ENCODE data around the gene FAM228A.
"Not testable (repeated sequence)": the region's sequence is repeated elsewhere in the genome, so short reads cannot be mapped to it uniquely, and the experiment has no call there.

The FAM228A gene

DNA sequence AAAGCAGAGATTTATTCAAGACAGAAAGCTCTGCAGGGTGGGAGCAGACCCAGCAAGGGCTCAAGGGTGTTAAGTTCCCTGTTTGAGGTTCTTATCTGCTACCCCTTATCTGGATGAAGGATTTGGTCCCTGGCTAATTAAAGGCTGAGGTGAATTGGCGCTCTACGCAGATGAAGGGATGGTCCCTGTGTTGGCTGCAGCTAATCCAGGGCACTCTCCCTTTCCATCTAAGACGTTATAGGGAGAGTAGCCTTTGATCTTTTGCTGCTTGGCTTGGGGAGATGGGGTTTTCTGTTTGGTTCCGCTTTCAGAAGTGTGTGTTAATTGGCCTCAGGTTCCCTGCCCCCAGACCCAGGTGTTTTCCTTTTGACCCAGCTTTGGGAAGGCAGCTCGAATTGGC lies 17.0 kb downstream of the FAM228A start:
- no peak for DNase-seq

DNA sequence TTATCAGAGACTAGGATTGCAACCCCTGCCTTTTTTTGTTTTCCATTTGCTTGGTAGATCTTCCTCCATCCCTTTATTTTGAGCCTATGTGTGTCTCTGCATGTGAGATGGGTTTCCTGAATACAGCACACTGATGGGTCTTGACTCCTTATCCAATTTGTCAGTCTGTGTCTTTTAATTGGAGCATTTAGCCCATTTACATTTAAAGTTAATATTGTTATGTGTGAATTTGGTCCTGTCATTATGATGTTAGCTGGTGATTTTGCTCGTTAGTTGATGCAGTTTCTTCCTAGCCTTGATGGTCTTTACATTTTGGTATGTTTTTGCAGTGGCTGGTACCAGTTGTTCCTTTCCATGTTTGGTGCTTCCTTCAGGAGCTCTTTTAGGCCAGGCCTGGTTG lies 22.4 kb downstream of the FAM228A start:
- DNase-seq, result not testable (repeated sequence)

DNA sequence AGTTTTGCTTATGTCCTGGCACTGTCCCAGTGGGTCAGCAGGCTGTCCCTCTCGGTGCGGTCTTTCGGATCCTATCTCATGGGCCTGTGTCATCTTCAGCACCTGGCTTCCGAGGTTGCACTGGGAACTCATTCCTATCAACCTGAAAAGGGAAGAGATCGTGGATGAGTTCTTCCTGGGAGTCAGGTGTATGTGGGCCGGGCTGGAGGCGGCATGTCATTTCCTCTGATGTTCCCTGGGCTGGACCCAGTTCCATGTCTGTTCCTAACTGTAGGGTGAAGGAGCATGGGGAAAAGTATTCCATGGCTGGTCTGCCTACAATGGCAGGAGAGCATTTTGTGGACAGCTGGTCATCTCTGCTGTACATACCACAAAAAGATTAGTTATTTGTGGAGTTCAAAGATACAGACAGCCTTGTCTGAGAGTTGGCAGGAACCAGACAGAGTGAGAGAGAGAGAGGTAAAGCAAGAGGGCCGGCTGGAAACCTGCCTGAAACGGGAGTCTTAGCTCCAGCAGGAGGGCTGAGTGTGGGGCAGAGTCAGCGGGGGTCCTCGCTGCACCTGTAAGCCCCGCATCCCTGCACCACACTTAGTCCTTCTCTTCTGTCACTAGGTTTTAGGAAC lies 25.2 kb downstream of the FAM228A start:
- DNase-seq, result no peak

DNA sequence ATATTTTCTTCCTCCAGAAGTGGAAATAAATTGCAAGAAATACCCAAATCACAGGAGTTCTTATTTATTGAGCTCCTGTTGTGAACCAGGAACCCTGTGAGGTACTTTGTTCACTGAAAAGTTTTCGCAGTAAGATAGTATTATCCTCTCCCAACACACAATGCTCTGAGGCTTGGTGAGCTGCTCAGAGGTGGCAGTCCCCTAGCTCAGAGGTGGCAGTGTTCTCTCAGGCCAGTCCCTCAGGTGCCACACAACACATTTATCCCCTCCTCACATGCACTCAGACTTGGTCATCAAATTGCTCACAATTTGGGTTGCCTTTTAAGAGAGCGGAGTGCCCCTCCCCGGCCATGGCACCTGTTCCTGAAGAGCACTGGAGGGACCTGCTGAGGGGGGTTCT lies 25.9 kb downstream of the FAM228A start:
- DNase-seq, result no peak

DNA sequence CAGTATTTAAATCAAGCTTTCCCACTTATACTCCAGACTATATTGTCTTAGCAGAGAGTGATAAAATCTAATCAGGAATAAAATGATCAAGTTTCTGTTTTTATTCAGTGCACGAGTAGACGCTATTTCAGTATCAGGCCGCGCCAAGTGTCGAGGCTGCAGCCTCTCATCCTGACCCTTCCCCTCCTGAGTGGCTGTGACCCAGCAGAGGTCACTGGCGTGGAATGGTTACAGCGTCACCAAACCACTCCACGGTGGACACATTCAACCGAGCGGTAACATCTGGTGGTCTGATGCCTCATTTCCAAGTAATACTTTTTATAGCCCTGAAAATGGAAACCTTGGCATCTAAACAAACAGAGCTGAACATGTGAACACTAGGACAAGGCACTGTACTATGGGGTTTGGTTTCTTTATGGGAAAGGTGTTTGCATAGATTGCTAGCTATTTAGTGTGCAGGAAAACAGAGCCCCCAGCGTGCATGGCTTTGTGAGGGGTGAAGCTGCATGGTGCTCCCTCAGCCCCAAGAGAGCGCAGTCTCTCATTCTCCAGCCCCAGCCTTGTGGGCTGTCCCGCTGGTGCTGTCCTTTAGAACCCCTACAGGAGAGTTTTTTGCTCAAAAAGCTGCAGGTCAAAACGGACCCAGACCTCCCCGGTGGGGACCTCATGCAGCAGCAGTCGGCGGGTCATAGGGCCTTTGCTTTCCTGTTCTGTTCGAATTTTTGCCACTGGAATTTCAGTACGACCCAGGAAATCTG lies 28.4 kb downstream of the FAM228A start:
- no peak for DNase-seq

DNA sequence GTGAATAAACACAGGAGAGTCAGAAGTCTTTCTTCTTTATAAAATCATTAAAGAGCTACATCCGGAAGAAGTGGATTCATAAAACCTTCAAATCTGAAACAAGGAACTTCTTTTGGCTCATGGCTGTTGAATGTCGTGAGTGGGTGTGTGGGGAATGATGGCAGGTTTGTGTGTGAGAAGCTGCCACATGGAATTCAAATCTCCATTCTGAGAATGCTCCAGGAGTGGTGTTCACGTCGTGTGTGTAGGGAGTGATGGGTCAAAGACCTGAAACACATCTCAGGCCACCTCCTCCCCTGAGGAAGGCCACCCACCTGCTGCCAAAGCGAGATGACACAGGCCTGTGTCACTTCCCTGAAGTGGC lies 28.9 kb downstream of the FAM228A start:
- DNase-seq, result no peak

DNA sequence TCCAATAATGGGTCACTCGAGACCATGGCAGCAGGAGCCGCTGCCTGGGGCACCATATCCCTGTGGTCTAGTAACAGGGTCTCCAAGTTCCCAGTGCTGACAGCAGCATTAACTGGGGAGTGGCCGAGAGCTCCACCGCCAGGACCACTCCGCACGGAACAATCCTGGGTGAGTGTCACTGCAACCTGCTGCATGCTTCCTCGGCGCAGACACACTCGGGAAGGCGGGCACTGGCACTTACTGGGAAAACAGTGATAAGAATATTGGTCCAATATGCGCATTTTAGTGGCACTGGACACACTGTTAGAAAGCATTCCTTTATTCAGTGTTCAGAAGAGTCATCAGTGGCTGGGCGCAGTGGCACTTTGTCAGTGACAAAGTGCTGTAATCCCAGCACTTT lies 29.7 kb downstream of the FAM228A start:
- no peak for DNase-seq

DNA sequence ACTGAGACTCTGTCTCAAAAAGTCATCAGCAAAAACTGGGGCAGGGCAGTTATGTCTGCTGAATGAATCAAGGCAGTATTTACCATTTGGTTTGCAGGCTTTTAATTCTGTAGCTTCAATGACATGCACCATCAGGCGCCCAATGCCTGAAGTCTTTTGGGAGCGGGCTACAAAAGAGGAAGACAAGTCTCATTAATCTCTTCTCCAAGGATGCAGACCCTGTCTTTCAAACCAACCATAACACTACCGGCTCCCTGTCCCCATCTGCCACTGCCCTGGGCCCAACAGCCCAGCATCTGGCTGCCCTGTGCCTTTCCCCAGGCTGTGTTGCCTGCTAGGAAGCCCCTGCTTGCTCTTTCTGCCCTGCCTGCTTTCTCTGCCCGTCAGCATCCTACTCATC lies 30.3 kb downstream of the FAM228A start:
- no peak for DNase-seq

DNA sequence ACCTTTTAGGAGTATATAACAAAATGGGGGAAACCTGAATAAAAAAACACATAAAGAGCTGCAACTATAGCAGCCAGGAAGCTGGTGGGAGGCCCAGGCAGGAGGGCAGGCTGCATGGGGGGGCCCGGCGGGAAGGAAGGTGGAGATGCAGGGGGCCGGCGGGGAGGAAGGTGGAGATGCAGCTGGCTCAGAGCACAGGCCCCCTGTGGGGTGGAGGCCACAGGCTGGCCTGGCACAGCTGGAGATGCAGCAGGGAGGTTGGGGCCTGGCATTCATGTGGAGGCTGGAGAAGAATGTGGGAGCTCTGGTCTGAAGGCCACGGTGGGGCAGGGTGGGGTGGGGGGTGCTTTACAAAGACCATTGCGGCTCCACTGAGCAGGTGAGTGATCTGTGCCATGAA lies 31.4 kb downstream of the FAM228A start:
- DNase-seq, result peak; percentile 53

DNA sequence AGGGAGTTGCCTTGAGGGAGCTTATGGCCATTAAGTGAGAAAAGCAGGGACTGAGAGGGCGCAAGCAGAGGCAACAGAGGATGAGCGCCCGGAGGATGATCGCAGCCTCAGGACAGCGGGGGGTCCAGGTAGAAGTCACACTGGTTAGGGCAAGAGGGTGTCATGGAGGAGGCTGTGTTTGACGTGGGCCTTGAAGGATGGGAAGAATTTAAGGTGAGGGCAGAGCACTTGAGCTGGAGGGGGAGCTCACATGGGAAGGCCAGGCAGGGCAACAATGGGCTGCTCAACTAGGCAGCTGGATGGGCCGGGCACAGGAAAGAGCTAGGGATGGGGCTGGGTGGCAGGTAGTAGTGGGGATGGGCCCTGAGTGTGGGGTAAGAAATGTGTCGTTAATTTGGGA lies 31.9 kb downstream of the FAM228A start:
- DNase-seq, result no peak

DNA sequence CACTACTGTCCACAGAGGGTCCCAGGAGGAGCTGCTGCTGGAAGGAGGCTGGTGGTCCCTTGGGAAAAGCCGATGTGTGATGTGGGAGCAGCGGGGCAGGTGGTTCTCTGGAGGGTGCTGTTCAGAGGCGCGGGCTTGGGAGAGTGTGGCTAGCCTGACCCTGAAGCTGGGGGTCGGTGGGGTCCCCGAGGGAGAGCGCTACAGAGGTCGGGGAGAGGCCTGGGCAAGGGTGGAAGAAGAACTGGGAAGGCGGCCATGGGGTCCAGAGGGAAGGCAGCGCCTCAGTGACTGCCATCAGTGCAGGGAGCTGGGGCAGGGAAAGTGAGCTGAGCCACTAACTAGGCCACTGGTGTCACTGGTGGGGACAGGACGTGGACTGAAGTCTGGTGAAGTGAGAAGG lies 32.5 kb downstream of the FAM228A start:
- DNase-seq, result no peak

DNA sequence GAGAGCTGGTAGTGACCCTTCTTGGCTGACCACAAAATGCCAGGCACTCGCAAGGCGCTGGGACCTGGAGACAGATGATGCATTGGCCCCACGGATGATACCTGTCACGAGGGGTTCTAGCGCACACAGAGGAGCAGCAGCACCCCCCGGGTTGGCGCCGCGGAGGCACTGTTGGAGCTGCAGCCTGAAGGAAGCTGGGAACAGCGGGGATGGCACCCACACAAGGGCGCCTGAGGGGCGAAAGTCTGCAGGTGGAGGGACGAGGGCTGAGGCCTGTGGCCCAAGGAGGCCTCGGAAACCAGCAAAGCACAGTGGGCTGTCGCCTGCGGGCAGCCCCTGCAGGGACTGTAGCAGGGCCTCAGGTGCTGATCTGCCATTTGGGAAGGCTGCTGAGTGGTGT lies 33.6 kb downstream of the FAM228A start:
- no peak for DNase-seq

DNA sequence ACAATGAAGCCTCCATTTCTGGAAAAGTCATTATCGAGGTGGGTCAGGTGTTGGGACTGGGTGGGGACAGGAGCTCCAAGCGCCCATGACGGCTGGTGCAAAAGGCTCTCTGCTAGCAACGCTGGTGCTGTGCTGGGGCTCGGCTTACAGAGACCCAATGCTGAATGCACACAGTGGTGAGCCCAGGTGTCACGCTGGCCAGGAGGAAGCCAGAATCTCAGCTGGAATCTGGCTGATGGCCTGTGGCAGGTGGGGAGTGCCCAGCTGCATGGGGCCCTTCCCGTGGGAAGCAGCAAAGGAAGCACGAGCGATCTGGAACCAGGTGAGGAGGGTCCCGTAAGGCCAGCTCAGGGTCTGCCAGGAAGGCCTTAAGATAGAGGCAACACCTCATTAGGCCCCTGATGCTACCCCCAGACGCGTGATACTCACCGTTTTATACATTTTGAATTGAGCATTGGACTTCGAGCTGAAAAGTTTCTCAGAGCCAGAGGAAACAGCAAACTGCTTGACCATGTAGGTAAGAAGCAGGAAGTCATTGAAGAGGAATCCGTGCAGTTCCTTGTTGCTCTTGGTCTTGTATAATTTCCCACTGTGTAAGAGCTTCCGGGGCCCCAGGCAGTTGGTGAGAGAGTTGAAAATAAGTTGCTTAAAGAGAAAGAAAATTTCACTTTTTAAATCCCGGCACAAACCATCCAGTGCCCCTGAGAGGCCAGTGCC lies 34.7 kb downstream of the FAM228A start:
- DNase-seq, result no peak

DNA sequence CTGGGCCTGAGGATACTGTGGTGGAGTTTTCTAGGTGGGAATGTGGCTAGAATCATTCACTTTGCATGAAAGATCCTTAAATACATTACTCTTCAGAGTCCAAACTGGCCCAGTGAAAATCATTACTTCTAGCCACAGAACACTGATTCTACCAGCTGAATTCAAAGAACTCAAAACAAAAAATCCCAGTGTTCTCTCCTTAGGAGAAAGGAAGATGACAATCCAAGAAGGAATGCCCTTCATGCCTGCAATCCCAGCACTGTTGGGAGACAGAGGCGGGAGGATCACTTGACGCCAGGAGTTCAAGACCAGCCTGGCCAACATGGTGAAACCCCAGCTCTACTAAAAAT lies 35.2 kb downstream of the FAM228A start:
- DNase-seq, result no peak

DNA sequence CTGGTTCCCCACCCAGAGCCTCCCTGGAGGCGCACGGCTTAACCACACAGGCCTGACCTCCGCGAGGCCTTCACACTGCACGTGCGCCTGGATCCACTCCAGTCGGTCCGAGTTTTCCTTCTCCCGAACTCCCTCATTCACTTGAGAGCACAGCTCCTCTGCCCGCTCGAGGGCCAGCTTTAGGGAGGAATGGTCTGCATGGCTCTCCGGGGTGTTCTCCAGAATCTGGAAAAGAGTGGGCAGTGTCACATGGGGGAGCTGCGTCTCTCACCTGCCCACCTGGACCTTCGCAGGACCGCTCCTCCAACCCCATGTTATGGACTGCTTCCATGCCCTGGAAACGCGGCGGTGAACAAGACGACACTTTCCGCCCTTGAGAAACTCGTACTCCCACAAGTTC lies 35.9 kb downstream of the FAM228A start:
- DNase-seq, result no peak

DNA sequence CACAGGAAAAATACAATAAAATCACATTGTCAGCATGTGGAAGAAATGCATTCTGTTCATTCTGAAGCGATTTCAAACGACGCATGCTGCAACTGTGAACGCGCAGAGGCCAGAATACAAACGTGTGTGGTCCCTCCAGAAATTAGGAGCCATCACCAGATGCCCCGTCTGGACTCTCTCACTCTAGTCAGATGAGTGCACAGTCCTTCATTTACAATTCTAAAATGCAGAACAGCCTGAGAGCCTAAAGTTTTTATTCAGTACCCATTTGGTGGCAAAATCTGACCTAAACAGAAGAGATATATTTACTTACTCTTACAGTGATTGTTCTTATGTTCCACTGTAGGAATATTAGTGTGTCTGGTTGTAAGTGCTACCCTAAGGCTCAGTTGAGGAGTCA lies 36.6 kb downstream of the FAM228A start:
- no peak for DNase-seq

DNA sequence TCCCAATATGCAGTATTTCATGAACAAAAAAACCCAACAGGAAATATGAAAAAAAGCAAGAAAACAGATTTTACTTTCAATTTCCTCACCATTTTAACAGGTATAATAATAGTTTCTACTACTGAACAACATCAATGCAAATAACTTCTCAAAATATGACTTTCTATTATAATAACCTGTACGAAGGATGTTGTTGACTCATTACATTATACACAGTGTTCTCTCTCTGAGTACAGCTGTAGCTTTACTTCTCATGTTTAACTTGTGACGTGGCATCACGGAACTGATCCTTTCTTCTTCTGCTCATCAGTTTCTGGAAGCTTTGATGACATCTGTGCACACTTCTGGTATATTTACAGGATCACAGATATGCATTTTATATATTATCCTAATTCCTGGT lies 40.0 kb downstream of the FAM228A start:
- DNase-seq, result no peak

DNA sequence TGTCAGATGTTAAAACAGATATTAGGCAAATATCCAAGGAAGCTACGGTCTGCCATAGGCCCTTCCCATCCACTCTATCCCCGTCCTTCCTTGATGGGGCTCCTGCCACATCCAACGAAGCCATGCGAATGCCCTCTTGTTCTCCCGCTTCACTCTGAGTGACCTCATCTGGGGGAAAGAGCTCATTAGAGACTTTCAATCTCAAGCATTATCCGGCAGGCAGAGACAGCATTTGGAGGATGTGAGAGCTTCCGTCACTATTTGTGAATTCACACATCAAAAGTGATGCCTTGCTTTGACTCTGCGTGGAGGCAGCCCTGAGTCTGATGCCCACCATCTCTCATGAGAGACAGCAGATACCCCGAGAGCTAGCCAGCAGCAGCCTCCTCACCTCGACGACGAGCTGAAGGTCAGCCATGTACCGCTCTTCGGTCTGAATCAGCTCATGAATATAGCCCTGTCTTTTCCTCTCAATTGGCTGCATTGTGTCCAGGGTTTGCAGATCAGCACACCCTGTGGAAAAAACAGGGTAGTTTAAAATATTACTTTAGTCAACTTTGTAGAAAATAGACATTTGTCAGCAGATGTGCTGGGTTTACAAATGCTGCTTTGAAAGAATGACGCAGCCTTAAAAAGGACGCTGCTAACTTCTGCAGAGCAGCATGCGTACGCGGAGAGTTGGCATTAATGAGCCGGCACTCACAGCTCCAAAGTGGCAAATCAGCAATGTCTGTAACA lies 45.9 kb downstream of the FAM228A start:
- no peak for DNase-seq

DNA sequence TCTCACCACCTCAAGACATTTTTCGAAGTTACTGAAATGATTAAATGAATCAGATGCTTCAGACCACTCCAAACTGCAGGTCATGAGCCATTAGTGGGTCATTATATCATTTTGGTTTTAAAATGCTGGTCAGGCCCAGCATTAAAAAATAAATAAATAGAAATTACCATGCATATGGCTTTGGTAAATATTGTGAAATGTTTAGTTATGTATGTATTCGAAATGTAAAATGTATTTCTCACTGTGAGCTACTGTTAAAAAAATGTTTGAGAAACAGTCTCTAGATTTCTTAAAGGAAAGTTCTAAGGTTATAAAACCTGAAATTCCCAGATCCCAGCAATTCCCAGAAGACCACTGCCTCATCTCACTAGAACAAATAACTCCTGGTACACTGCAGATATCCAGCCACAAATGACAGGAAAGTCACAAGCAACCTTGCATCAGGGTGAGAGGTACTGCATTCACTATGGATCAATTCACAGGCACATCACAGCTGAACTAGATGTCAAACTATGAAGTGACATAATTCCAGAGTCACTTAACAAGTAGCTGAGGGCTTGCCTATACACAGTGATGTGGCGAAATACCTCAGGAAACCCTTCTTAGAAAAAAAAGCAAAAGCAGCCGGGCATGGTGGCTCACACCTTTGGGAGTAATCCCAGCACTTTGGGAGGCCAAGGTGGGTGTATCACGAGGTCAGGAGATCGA lies 46.6 kb downstream of the FAM228A start:
- DNase-seq, result no peak

DNA sequence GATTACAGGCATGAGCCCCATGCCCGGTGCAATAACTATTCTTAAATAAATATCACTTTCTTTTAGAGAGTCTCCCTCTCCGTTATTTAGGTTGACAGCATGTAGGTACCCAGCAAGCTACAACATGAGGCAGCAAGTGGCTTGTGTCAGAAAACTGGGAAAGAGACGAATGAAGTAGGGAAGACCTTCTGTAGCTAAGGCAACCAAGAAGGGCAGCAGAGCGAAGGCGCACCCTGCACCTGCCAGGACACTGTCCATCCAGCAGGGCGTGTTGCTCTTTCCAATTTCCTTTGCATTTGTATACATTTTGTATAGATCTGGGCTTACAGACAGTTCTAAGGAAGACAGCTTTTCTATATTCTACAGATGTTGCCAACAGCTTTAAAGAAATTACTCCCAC lies 48.1 kb downstream of the FAM228A start:
- DNase-seq, result no peak

DNA sequence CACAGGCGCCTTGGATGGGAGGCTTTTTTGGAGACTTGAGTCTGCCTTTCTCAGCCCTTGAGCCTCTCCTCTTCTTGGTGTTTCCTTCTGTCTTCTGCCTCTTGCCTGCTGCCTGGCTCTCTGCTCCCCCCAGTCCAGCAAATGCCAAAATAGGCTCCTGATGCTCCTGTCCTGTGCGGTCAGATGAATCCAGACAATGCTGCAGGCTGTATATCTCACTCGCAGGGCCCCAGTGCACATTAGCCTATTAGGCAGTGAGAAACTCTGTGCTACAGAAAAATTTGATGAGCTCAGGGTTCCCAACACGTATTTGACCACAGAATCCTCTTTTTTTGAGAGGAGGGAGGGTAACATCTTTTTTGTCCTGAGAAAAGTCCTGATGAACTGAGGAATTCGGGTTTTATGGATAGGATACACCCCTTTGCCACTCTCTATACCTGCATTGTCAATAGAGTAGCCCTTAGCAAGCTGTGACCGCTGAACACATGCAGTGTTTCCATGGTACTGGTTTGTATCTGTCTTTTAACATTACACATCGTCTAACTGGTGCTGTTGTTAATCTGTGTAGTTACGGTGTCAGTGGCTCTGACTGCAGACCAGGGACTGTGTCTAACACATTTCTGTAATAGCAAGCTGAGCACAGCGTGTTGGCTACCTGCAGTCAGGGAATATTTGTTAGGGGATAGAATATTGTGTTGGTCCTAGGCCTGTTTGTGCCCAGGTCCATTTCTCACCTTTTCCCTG lies 50.8 kb downstream of the FAM228A start:
- no peak for DNase-seq

DNA sequence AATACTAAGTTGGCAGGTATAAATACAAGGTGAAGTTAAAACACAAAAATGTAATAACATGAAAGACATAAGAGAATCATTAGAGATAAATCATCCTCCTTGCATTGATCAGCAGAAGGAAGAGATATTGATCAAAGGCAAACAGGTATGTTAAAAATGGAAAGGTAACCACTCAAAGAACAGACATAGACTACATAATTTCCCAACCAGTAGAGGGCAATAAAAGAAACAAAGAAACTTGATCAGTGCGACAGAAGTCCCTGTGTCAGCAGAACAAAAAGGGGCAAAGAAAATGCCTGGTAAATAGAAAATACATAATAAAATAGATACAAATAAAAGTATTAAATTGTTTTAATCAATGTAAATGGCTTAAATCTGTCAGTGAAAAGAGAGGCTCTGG lies 53.6 kb downstream of the FAM228A start:
- no peak for DNase-seq
